Loucy (cell line): ENCODE measurements around the gene C1QL3.

ENCODE experiments used
- EZH2phosphoT487 ChIP-seq: fragments of 200-600 bp; IDR thresholded peaks from 2 replicates; pipeline ENCODE4 v1.6.1; 2018; ENCODE audit warnings: antibody characterized with exemption, mild to moderate bottlenecking, moderate library complexity, borderline replicate concordance
- TF ChIP-seq, protein P1 (sequence below): fragments of 200-600 bp; sonication (generic); conservative IDR thresholded peaks from 2 replicates; pipeline ENCODE4 v1.5.1; 2014; ENCODE audit warnings: mild to moderate bottlenecking, antibody characterized with exemption, low read length

DNA sequence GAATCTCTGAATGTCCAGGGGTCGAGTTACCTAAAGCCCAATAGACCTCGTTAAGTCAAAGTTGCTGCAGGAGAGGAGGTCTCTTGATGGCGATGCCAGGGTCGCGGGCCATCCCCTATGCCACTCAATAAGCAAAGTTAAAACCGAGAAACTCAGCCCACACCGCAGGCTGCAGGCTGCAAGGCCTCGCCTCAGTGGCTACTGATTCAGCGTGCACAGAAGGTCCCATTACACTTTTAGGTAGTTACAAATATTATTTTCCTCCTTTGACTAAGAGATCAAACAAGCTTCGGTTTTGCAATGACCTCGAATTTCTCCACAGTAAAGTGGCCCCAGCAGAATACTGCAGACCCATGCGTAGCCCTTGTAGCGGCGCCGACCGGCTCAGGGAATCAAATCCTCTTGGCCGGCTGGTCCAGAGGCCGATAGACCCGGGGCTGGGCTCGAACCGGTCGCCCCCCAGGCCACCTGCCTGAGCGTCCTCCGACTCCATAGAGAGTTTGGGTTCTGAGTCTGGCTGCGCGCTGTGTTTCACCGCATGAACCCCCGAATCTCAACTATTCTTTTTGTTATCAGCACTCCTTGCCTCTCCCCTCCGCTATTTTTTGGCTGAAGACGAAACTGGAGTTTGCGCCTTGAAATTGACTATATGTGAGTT is 2.3 kb downstream of the C1QL3 start:
- TF ChIP-seq, protein P1, sequence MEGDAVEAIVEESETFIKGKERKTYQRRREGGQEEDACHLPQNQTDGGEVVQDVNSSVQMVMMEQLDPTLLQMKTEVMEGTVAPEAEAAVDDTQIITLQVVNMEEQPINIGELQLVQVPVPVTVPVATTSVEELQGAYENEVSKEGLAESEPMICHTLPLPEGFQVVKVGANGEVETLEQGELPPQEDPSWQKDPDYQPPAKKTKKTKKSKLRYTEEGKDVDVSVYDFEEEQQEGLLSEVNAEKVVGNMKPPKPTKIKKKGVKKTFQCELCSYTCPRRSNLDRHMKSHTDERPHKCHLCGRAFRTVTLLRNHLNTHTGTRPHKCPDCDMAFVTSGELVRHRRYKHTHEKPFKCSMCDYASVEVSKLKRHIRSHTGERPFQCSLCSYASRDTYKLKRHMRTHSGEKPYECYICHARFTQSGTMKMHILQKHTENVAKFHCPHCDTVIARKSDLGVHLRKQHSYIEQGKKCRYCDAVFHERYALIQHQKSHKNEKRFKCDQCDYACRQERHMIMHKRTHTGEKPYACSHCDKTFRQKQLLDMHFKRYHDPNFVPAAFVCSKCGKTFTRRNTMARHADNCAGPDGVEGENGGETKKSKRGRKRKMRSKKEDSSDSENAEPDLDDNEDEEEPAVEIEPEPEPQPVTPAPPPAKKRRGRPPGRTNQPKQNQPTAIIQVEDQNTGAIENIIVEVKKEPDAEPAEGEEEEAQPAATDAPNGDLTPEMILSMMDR, result no peak
- TF ChIP-seq EZH2phosphoT487, result no peak
